ENCODE data around the gene IFFO2. TPM values are rescaled to one million over a fixed set of nuclear protein-coding genes. Genes with fewer than 3 reads are reported as not detected.

Gene IFFO2
- total and polyA plus RNA-seq, 2 of the 8 experiments (the other 6 are each of a cell fraction or from before 2014, with no cell fraction given), result 6.6 to 10.4 TPM

DNA sequence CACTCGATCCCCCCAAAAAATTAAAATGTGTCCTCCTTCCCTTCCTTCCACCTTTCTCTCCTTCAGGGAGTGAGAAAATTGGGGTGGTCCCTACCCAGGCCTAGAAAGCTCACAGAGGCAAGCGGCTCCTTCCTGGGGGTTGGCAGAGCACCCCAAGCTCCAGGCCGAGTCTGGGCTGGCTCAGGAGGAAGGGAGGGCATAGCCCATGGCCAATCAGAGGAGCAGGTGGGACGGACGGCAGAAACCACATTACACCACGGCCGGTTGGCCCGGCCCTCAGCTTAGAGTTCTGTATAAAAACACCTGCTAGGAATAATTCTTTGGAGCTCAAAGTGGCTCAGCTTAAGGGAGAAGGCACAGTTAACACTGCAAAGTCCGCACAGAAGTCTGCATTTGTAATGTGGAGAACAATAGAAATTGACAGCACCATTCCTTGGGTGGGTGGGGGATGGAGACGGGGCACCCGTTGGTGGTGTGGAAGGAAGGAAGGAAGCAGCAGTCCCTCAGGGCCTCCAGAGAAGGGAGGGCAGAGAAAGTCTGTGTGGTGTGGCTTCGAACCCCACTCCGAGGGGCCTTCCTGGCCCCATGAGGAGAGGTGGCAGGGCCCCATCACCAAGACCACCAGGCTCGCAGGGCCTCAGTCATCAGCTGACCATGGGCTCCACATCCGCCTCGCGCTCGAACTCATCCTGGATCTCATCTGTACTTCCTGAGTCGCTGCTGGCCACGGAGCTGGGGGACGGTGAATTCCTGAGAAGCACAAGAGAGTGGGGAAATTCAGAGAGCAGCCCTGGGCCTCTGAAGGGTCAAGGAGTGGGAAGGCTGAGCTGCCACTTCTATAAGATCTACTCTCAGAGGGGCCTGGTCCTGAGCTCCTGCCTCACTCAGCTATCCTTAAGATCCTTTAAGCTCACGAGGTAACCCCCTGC lies 48.3 kb downstream of the IFFO2 start:
- no peak overlapping the region for H3K56ac ChIP-seq (replicated peaks; ENCODE audit: insufficient read length, low read depth, low read length)
- CTCF ChIA-PET (ENCODE audit: partially characterized antibody), result interaction anchor here (0.6 to 8.0 kb wide), 42 partner anchors 9 to 365 kb away, joined by 3 to 131 read pairs (median 6); partner anchors contain the start of gene IFFO2
- TF ChIP-seq, protein P1, sequence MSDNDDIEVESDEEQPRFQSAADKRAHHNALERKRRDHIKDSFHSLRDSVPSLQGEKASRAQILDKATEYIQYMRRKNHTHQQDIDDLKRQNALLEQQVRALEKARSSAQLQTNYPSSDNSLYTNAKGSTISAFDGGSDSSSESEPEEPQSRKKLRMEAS (IDR thresholded peaks at IDR 0.05), result no peak
- TF ChIP-seq KDM1A (IDR thresholded peaks at IDR 0.05; ENCODE audit: borderline replicate concordance, low read length) (no peak), POLR2A (IDR thresholded peaks at IDR 0.05; ENCODE audit: control extremely low read depth in 1 of 2, low read depth in 2 of 2, low read length in 2 of 2) (no peak), ASH2L (IDR thresholded peaks at IDR 0.05; ENCODE audit: low read length) (no peak), RAD21 (IDR thresholded peaks at IDR 0.05 in 1 of 2, conservative IDR thresholded peaks at IDR 0.05 in 1 of 2; ENCODE audit: low read depth in 2 of 2, low read length in 2 of 2) (no peak), CREB1 (IDR thresholded peaks at IDR 0.05) (no peak), CBX5 (IDR thresholded peaks at IDR 0.05; ENCODE audit: low read depth, low read length) (no peak), KDM4A (IDR thresholded peaks at IDR 0.05; ENCODE audit: low read depth, low read length, severe bottlenecking) (no peak), GABPA (IDR thresholded peaks at IDR 0.05; ENCODE audit: borderline replicate concordance, insufficient read depth, low read length) (no peak), FOSL1 (IDR thresholded peaks at IDR 0.05; ENCODE audit: insufficient read depth, low read depth, low read length) (no peak), NANOG (IDR thresholded peaks at IDR 0.05; ENCODE audit: insufficient read depth, low read depth, low read length, poor library complexity, severe bottlenecking) (no peak)

More for the DNA sequence above, 48.3 kb downstream of the IFFO2 start:
- Histone ChIP-seq H4K5ac (ENCODE audit: insufficient read length, low read depth, low read length) (no peak overlapping the region), H4K8ac (ENCODE audit: extremely low read depth, insufficient read depth, low read length) (no peak overlapping the region), H3K23ac (ENCODE audit: insufficient read length) (no peak overlapping the region), H2BK12ac (ENCODE audit: low read depth, low read length) (no peak overlapping the region), H2AK5ac (ENCODE audit: low read depth, low read length) (no peak overlapping the region), H2BK15ac (ENCODE audit: low read length) (no peak overlapping the region), H3K27ac (ENCODE audit: low read depth, low read length) (no peak overlapping the region), H3K23me2 (ENCODE audit: low read depth, low read length) (no peaks in the 10 kb centered on the region), H3K4me1 (replicated peaks in 1 of 4; ENCODE audit: control insufficient read depth in 3 of 4, insufficient read depth in 4 of 4, low read length in 3 of 4) (peaks cover 0 to 5% (median 2%) of the 10 kb centered on the region in 4 experiments; a peak in 2 of 7 replicates), H3K18ac (ENCODE audit: extremely low read depth, low read length) (no peak overlapping the region), H4K91ac (replicated peaks; ENCODE audit: insufficient read length, low read length) (no peak overlapping the region), H3K4ac (replicated peaks; ENCODE audit: insufficient read length, low read depth, low read length) (no peak overlapping the region), H2BK20ac (ENCODE audit: low read length) (no peak overlapping the region), H3K79me1 (ENCODE audit: low read depth, low read length) (no peaks in the 10 kb centered on the region), H3K27me3 (replicated peaks in 1 of 4; ENCODE audit: control insufficient read depth in 3 of 4, extremely low read depth in 1 of 4, insufficient read depth in 3 of 4, low read length in 3 of 4) (peaks cover 0 to 3% (median 0%) of the 10 kb centered on the region in 4 experiments; a peak in 2 of 7 replicates), H4K20me1 (replicated peaks in 1 of 2; ENCODE audit: control insufficient read depth in 1 of 2, insufficient read depth in 2 of 2, low read length in 2 of 2) (no peaks in the 10 kb centered on the region), H3K79me2 (ENCODE audit: control insufficient read depth in 1 of 2, insufficient read depth in 2 of 2, low read length in 2 of 2) (no peaks in the 10 kb centered on the region), H3K4me2 (ENCODE audit: insufficient read depth in 1 of 2, low read depth in 2 of 2, low read length in 2 of 2) (no peak overlapping the region), H2BK120ac (replicated peaks; ENCODE audit: low read depth, low read length) (no peak overlapping the region), H3K9me3 (ENCODE audit: insufficient read depth in 2 of 2, low read depth in 1 of 2, low read length in 1 of 2) (no peaks in the 10 kb centered on the region), H3K36me3 (ENCODE audit: control insufficient read depth in 2 of 4, insufficient read depth in 4 of 4, low read length in 3 of 4) (no peaks in the 10 kb centered on the region), H3K14ac (ENCODE audit: insufficient read length) (no peak overlapping the region), H3K4me3 (ENCODE audit: extremely low read depth in 1 of 4, insufficient read depth in 2 of 4, low read depth in 3 of 4, low read length in 4 of 4) (no peak overlapping the region), H2BK5ac (ENCODE audit: low read depth, low read length) (no peak overlapping the region), H2AFZ (ENCODE audit: low read length) (no peak overlapping the region), H3K9ac (replicated peaks in 1 of 4; ENCODE audit: extremely low read depth in 1 of 4, low read depth in 3 of 4, low read length in 3 of 4) (no peak overlapping the region)
- FAIRE-seq (no peak), DNase-seq (ENCODE audit: low read depth in 1 of 2, low spot score in 2 of 2) (no peak)
- POLR2A ChIA-PET (ENCODE audit: partially characterized antibody), result interaction anchor here (0.8 to 2.6 kb wide), 5 partner anchors 11 to 61 kb away, joined by 3 to 11 read pairs (median 3); partner anchors contain the start of gene IFFO2
- 77% methylated on average over 22 of the region's 22 CpGs; no CpG with 5 or more reads in 1 of the 2 experiments for WGBS, 2 experiments (ENCODE audit: extremely low coverage in 1 of 2, insufficient coverage in 1 of 2, insufficient read length in 1 of 2, insufficient replicate concordance in 2 of 2, low coverage in 1 of 2, low lambda C conversion rate in 2 of 2, missing lambda C conversion rate in 1 of 2)
